ENCODE data around the gene CADM1. TPM values are rescaled to one million over a fixed set of nuclear protein-coding genes. Genes with fewer than 3 reads are reported as not detected.

The CADM1 gene
- total and polyA plus RNA-seq, 9 of the 15 experiments (the other 6 are each of a cell fraction or from before 2014, with no cell fraction given), result 0.42 TPM; not detected in 8

DNA sequence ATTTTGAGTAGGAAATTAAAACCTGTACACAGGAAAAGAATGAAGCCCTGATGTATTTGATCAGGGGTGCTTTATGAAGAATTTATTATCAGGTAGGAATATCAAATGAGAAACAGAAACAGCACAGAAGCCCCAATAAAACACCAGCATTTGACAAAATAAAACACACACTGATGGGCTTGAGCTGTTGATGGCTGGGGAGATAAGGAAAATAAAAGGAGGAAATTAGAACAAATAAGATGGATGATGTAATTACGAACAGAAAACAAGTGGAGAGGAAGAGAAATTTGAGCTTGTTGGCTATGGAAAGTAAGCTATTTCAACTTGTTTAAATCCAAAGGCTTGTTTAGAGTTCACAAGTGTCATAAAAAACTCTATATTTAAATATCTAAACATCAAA lies 213.7 kb downstream of the CADM1 start:
- ChIA-PET POLR2A (no interaction called here), CTCF (ENCODE audit: low intra/inter-chr PET ratio) (no interaction called here)

More for the DNA sequence above, 213.7 kb downstream of the CADM1 start:
- Histone ChIP-seq H3K4me1 (replicated peaks in 1 of 2; ENCODE audit: control insufficient read depth in 2 of 2, insufficient read depth in 2 of 2, low read length in 2 of 2) (no peaks in the 10 kb centered on the region), H3K27ac (ENCODE audit: extremely low read depth, low read depth, low read length) (no peak overlapping the region), H3K79me2 (ENCODE audit: control insufficient read depth, insufficient read depth, low read length) (no peaks in the 10 kb centered on the region), H3K27me3 (ENCODE audit: control insufficient read depth in 2 of 2, insufficient read depth in 2 of 2, low read length in 2 of 2) (no peaks in the 10 kb centered on the region; a peak in 1 of 5 replicates), H2AFZ (ENCODE audit: low read depth, low read length) (no peak overlapping the region), H4K20me1 (replicated peaks; ENCODE audit: control insufficient read depth, insufficient read depth, low read length) (no peaks in the 10 kb centered on the region), H3K9me3 (replicated peaks; ENCODE audit: control insufficient read depth, insufficient read depth, low read depth, low read length) (no peaks in the 10 kb centered on the region), H3K9me1 (ENCODE audit: control insufficient read depth, insufficient read depth, low read length) (no peaks in the 10 kb centered on the region), H3K4me2 (ENCODE audit: insufficient read depth, low read length) (no peak overlapping the region), H3K36me3 (ENCODE audit: control insufficient read depth, insufficient read depth, low read length) (no peaks in the 10 kb centered on the region), H3K4me3 (no peak overlapping the region), H3K9ac (ENCODE audit: insufficient read depth in 1 of 2, low read depth in 2 of 2, low read length in 2 of 2) (no peak overlapping the region)
- intact Hi-C loops (cut with micrococcal nuclease) (no loop called here), in situ Hi-C loops (cut with MboI) (no loop called here)
- ATAC-seq (no peak), FAIRE-seq (no peak), DNase-seq (ENCODE audit: extremely low read depth in 1 of 4, low spot score in 3 of 4) (no peak)
- TF ChIP-seq, protein P1, sequence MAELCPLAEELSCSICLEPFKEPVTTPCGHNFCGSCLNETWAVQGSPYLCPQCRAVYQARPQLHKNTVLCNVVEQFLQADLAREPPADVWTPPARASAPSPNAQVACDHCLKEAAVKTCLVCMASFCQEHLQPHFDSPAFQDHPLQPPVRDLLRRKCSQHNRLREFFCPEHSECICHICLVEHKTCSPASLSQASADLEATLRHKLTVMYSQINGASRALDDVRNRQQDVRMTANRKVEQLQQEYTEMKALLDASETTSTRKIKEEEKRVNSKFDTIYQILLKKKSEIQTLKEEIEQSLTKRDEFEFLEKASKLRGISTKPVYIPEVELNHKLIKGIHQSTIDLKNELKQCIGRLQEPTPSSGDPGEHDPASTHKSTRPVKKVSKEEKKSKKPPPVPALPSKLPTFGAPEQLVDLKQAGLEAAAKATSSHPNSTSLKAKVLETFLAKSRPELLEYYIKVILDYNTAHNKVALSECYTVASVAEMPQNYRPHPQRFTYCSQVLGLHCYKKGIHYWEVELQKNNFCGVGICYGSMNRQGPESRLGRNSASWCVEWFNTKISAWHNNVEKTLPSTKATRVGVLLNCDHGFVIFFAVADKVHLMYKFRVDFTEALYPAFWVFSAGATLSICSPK (IDR thresholded peaks at IDR 0.05; ENCODE audit: borderline replicate concordance), result no peak
- TF ChIP-seq ASH1L (IDR thresholded peaks at IDR 0.05; ENCODE audit: borderline replicate concordance, low read depth, partially characterized antibody) (no peak), SETDB1 (IDR thresholded peaks at IDR 0.05; ENCODE audit: low read length) (no peak), CREB1 (IDR thresholded peaks at IDR 0.05) (no peak), CREB1 (CRISPR knock-in tag; IDR thresholded peaks at IDR 0.05) (no peak), HMG20A (CRISPR knock-in tag; conservative IDR thresholded peaks at IDR 0.05) (no peak), NCOA6 (IDR thresholded peaks at IDR 0.05) (no peak), PHB (CRISPR knock-in tag; IDR thresholded peaks at IDR 0.05) (no peak), TAF9B (IDR thresholded peaks at IDR 0.05; ENCODE audit: partially characterized antibody) (no peak), ZNF507 (tag; conservative IDR thresholded peaks at IDR 0.05) (no peak), DNMT1 (IDR thresholded peaks at IDR 0.05) (no peak), ZNF12 (CRISPR knock-in tag; IDR thresholded peaks at IDR 0.05) (no peak)
- TF ChIP-seq, protein P2, sequence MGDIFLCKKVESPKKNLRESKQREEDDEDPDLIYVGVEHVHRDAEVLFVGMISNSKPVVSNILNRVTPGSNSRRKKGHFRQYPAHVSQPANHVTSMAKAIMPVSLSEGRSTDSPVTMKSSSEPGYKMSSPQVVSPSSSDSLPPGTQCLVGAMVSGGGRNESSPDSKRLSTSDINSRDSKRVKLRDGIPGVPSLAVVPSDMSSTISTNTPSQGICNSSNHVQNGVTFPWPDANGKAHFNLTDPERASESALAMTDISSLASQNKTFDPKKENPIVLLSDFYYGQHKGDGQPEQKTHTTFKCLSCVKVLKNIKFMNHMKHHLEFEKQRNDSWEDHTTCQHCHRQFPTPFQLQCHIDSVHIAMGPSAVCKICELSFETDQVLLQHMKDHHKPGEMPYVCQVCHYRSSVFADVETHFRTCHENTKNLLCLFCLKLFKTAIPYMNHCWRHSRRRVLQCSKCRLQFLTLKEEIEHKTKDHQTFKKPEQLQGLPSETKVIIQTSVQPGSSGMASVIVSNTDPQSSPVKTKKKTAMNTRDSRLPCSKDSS (IDR thresholded peaks at IDR 0.05; ENCODE audit: low read depth, partially characterized antibody), result no peak
- TF ChIP-seq, protein P3, sequence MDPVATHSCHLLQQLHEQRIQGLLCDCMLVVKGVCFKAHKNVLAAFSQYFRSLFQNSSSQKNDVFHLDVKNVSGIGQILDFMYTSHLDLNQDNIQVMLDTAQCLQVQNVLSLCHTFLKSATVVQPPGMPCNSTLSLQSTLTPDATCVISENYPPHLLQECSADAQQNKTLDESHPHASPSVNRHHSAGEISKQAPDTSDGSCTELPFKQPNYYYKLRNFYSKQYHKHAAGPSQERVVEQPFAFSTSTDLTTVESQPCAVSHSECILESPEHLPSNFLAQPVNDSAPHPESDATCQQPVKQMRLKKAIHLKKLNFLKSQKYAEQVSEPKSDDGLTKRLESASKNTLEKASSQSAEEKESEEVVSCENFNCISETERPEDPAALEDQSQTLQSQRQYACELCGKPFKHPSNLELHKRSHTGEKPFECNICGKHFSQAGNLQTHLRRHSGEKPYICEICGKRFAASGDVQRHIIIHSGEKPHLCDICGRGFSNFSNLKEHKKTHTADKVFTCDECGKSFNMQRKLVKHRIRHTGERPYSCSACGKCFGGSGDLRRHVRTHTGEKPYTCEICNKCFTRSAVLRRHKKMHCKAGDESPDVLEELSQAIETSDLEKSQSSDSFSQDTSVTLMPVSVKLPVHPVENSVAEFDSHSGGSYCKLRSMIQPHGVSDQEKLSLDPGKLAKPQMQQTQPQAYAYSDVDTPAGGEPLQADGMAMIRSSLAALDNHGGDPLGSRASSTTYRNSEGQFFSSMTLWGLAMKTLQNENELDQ (CRISPR knock-in tag; IDR thresholded peaks at IDR 0.05; ENCODE audit: borderline replicate concordance), result no peak
- TF ChIP-seq, protein P4, sequence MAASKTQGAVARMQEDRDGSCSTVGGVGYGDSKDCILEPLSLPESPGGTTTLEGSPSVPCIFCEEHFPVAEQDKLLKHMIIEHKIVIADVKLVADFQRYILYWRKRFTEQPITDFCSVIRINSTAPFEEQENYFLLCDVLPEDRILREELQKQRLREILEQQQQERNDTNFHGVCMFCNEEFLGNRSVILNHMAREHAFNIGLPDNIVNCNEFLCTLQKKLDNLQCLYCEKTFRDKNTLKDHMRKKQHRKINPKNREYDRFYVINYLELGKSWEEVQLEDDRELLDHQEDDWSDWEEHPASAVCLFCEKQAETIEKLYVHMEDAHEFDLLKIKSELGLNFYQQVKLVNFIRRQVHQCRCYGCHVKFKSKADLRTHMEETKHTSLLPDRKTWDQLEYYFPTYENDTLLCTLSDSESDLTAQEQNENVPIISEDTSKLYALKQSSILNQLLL (CRISPR knock-in tag; IDR thresholded peaks at IDR 0.05; ENCODE audit: borderline replicate concordance), result no peak
- whole genome bisulfite sequencing (ENCODE audit: insufficient coverage, low coverage, missing lambda C conversion rate), result 0% methylated on average over 1 of the region's 1 CpG
- no TSS peak for BruUV-seq (replicated peaks)

Data from K562 (cell line).